HepG2 (cell line): ENCODE results near the gene POLA1. TPM values are rescaled to one million over a fixed set of nuclear protein-coding genes. Genes with fewer than 3 reads are reported as not detected.

ENCODE experiments used
- ATF7-NPFF ChIP-seq: sonication (generic); formaldehyde crosslinking; IDR thresholded peaks from 2 replicates; pipeline ENCODE4 v1.8.1; 2023; ENCODE audit warnings: mild to moderate bottlenecking, low read depth, missing genetic modification reagents, moderate library complexity
- CBFB ChIP-seq: sonication (generic); formaldehyde crosslinking; IDR thresholded peaks from 2 replicates; pipeline ENCODE4 v1.4.0; 2020; ENCODE audit warnings: missing genetic modification reagents
- ERF ChIP-seq: IDR thresholded peaks from 2 replicates; pipeline ENCODE4 v1.6.1; 2018; ENCODE audit warnings: missing biosample characterization, missing genetic modification reagents
- HNF4G ChIP-seq, 2 experiments: sonication (generic) in 1 of 2; formaldehyde crosslinking in 1 of 2; IDR thresholded peaks; 2 replicates each; pipeline versions ENCODE4 v1.4.0 to v1.6.1; 2011 to 2020; ENCODE audit warnings: borderline replicate concordance in 2 of 2, low read depth in 2 of 2, mild to moderate bottlenecking in 2 of 2, low read length in 1 of 2, missing genetic modification reagents in 1 of 2, moderate library complexity in 1 of 2
- HNRNPLL ChIP-seq: fragments of 200-400 bp; formaldehyde crosslinking; IDR thresholded peaks from 2 replicates; pipeline ENCODE4 v1.6.1; 2017; ENCODE audit warnings: mild to moderate bottlenecking, low read depth, low read length; ENCODE audit not compliant: poor library complexity, severe bottlenecking
- IRF9 ChIP-seq: sonication (generic); formaldehyde crosslinking; IDR thresholded peaks from 2 replicates; pipeline ENCODE4 v1.8.0; 2022; ENCODE audit warnings: missing genetic modification reagents, mild to moderate bottlenecking, borderline replicate concordance
- KMT2A ChIP-seq: sonication (generic); formaldehyde crosslinking; IDR thresholded peaks from 2 replicates; pipeline ENCODE4 v1.4.0; 2020; ENCODE audit warnings: missing genetic modification reagents
- RARA ChIP-seq: IDR thresholded peaks from 2 replicates; pipeline ENCODE4 v1.6.1; 2016; ENCODE audit warnings: missing genetic modification reagents, missing compliant biosample characterization
- RXRA ChIP-seq: sonication (generic); formaldehyde crosslinking; IDR thresholded peaks from 2 replicates; pipeline ENCODE4 v1.5.1; 2020; ENCODE audit warnings: missing genetic modification reagents
- SOX6 ChIP-seq, 2 experiments: fragments of 450-650 bp in 1 of 2; sonication (generic) in 1 of 2; formaldehyde crosslinking in 1 of 2; IDR thresholded peaks; 2 replicates each; pipeline versions ENCODE4 v1.4.0 to v1.6.1; 2017 to 2020; ENCODE audit warnings: antibody characterized with exemption in 1 of 2, mild to moderate bottlenecking in 1 of 2, missing genetic modification reagents in 1 of 2
- THYN1 ChIP-seq: sonication (generic); formaldehyde crosslinking; IDR thresholded peaks from 2 replicates; pipeline ENCODE4 v1.8.1; 2023; ENCODE audit warnings: low read depth, mild to moderate bottlenecking, moderate library complexity, missing genetic modification reagents, borderline replicate concordance
- ZBTB4 ChIP-seq: sonication (generic); formaldehyde crosslinking; IDR thresholded peaks from 2 replicates; pipeline ENCODE4 v1.4.0; 2020; ENCODE audit warnings: missing genetic modification reagents, mild to moderate bottlenecking, borderline replicate concordance
- ZNF207 ChIP-seq: fragments of 450-650 bp; IDR thresholded peaks from 2 replicates; pipeline ENCODE4 v1.6.1; 2016; ENCODE audit warnings: antibody characterized with exemption, borderline replicate concordance
- ZNF280B ChIP-seq: sonication (generic); formaldehyde crosslinking; IDR thresholded peaks from 2 replicates; pipeline ENCODE4 v1.5.0; 2020; ENCODE audit warnings: missing genetic modification reagents, mild to moderate bottlenecking, borderline replicate concordance
- ZNF350 ChIP-seq: sonication (generic); formaldehyde crosslinking; IDR thresholded peaks from 2 replicates; pipeline ENCODE4 v1.4.0; 2020; ENCODE audit warnings: mild to moderate bottlenecking, low read depth, missing genetic modification reagents, borderline replicate concordance
- ZNF354B ChIP-seq: sonication (generic); formaldehyde crosslinking; IDR thresholded peaks from 2 replicates; pipeline ENCODE4 v1.8.0; 2022; ENCODE audit warnings: mild to moderate bottlenecking, missing genetic modification reagents
- ZNF383 ChIP-seq: sonication (generic); formaldehyde crosslinking; IDR thresholded peaks from 2 replicates; pipeline ENCODE4 v1.4.0; 2020; ENCODE audit warnings: missing genetic modification reagents, mild to moderate bottlenecking, borderline replicate concordance
- ZNF563 ChIP-seq: sonication (generic); formaldehyde crosslinking; IDR thresholded peaks from 2 replicates; pipeline ENCODE4 v1.8.0; 2022; ENCODE audit warnings: mild to moderate bottlenecking, moderate library complexity, missing genetic modification reagents
- ZNF75D ChIP-seq: sonication (generic); formaldehyde crosslinking; IDR thresholded peaks from 2 replicates; pipeline ENCODE4 v1.8.1; 2023; ENCODE audit warnings: missing genetic modification reagents, mild to moderate bottlenecking, borderline replicate concordance
- ZSCAN30 ChIP-seq: sonication (generic); formaldehyde crosslinking; IDR thresholded peaks from 2 replicates; pipeline ENCODE4 v1.5.0; 2020; ENCODE audit warnings: mild to moderate bottlenecking, missing genetic modification reagents
- polyA plus RNA-seq, 8 experiments: library from polyadenylated mRNA; depleted of rRNA in 3 of 8; stranded (reverse) in 7 of 8; unstranded in 1 of 8; fragments of >200 nt; fragmentation: Illumina TruSeq in 4 of 8; extraction: Trizol in 4 of 8; gene quantifications; 2 replicates each; pipeline versions ENCODE4 v1.2.1 to v1.2.3, GENCODE V29; 2011 to 2016; ENCODE audit warnings: low read depth in 4 of 8, missing spikeins in 1 of 8, mixed read lengths in 1 of 8; ENCODE audit not compliant: insufficient read depth in 1 of 8
- total RNA-seq, 5 experiments: library from RNA; depleted of rRNA; stranded (reverse); fragments of >200 nt; fragmentation: Illumina TruSeq; extraction: Trizol; gene quantifications; 2 replicates each; pipeline ENCODE4 v1.2.3, GENCODE V29; 2016; ENCODE audit warnings: low read depth in 1 of 5

The POLA1 gene
- total and polyA plus RNA-seq, 2 of the 13 experiments (the other 11 are each of a cell fraction or from before 2014, with no cell fraction given): 3.3 to 26.5 TPM

GRCh38 chrX:24693453-24694202 is at the start of gene POLA1 (continued):
- TF ChIP-seq RARA (CRISPR knock-in tag) (no peak), ZSCAN30 (no peak), ZNF354B (CRISPR knock-in tag) (no peak), THYN1 (CRISPR knock-in tag) (no peak), ZNF280B (CRISPR knock-in tag) (peak; percentile 58; the same call in 1 of the 2 replicates), ZNF563 (CRISPR knock-in tag) (peak; percentile 54; the same call in 1 of the 2 replicates), KMT2A (peak; percentile 93), ATF7-NPFF (peak; percentile 39; the same call in 1 of the 2 replicates), ERF (CRISPR knock-in tag) (peak; percentile 42; the same call in 1 of the 2 replicates), HNRNPLL (peak; percentile 54), ZBTB4 (no peak), ZNF75D (CRISPR knock-in tag) (no peak), ZNF207 (no peak), RXRA (CRISPR knock-in tag) (peak; percentile 72), IRF9 (peak; percentile 48; the same call in 1 of the 2 replicates), HNF4G (IDR thresholded peaks at IDR 0.05; ENCODE audit: borderline replicate concordance, low read depth, low read length) (no peak), HNF4G (CRISPR knock-in tag; IDR thresholded peaks at IDR 0.05; ENCODE audit: borderline replicate concordance, low read depth) (no peak), CBFB (no peak), SOX6 (IDR thresholded peaks at IDR 0.05) (no peak), SOX6 (CRISPR knock-in tag; IDR thresholded peaks at IDR 0.05) (peak; percentile 54; the same call in 1 of the 2 replicates), ZNF350 (CRISPR knock-in tag) (peak; percentile 58; the same call in 1 of the 2 replicates), ZNF383 (no peak)
